Right renal pelvis (tissue), 4 donors: Measurements from ENCODE around the gene DLK1. TPM values are rescaled to one million over a fixed set of nuclear protein-coding genes. Genes with fewer than 3 reads are reported as not detected.

ENCODE experiments used
- DNase-seq, 4 donors: peaks; one replicate each; pipeline ENCODE4 v3.0.0-alpha.2; 2013; ENCODE audit warnings: low read depth in 4 of 4, low spot score in 3 of 4, missing footprints in 1 of 4
- polyA plus RNA-seq, 4 donors: library from polyadenylated mRNA; unstranded; fragments of 120-200 nt; gene quantifications; one replicate each; pipeline ENCODE4 v1.2.1, GENCODE V29; 2013; ENCODE audit not compliant: insufficient read length in 4 of 4

DLK1 gene
- polyA plus RNA-seq = 10 to 100 TPM in 1 of 4 donors, 1 to 10 TPM in 3; 5.1 to 23.7 (median 9.4) TPM

DNA sequence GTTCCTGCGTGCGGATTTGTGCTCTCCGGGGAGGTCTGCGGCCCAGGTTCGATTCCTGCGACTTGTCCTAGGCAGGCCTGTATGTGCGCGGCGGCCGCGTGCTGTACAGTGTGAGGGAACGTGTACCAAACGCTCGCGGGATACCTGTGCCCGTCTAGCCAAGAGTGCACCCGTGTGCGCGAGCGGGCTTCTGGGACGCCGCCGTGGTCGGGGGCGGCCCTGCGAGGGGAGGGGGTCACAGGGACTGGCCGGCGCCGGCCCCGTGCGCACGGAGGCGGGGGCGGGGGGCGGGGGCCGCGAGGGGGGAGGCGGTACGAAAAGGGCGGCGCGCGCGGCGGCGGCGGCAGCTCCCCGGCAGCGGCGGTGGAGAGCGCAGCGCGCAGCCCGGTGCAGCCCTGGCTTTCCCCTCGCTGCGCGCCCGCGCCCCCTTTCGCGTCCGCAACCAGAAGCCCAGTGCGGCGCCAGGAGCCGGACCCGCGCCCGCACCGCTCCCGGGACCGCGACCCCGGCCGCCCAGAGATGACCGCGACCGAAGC lies at the start of gene DLK1:
Gene DLK1 (plus strand): TSS at position 343 of the 536 bp plus-strand sequence. CDS start 177 bp downstream, at position 520.
- no peak for DNase-seq

DNA sequence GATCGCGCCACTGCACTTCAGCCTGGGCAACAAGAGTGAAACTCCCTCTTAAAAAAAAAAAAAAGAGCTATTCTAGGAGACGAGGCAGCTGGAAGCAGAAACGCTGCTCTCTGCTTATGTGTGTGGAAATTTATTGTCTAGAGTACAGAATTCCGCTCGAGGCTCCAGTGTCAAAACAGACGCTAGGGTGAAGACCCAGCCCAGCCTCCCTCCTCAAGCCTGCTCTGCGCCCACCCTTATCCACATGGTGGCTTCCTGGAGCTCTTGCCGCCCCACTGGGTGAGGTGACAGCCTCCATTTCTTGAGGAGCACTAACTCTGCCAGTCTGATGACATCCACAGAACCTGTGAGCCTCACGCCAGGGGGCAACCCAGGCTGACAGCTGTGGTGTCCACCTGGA lies 49.5 kb upstream of the DLK1 start:
- no peak for DNase-seq

GRCh38 chr14:100677554-100678468 lies 48.9 kb upstream of the DLK1 start:
- DNase-seq = peak; percentile 51 to 75 (median 70)

GRCh38 chr14:100678469-100678828 lies 48.2 kb upstream of the DLK1 start:
- no peak for DNase-seq

- DNase-seq = no peak
These were observed 47.5 kb upstream of the DLK1 start for GRCh38 chr14:100679153-100679552.

GRCh38 chr14:100679707-100680438 lies 46.8 kb upstream of the DLK1 start:
- peak; percentile 61 to 80 (median 72) for DNase-seq

DNA sequence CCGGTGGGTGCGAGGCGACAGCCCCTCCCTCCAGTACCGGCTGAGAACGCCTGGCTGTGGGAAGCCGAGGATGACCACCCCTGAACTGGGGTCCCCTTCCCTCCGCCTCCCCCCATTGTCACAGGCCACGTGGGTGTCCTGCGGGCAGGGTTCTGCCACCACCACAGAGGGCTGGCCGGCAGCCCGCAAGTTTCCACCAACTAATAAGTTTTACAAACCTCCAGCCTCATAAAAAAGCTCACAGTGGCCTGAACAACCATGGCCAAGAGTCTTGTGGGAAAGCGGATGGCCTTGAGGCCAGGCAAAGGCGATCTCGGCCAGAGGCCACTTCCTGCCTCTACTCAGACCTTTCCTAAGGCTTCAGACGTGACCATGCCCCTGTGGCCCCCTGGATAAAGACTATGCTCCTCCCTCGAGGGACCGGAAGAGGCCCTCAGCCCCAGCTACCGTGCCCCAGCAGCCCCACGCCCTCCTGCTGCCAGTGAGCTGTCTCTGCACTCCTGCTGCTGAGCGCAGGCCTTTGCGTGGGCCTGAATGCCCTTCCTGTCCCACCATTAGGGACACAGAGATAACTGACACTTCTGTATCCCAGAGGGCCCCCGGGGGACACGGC lies 46.1 kb upstream of the DLK1 start:
- no peak for DNase-seq

DNA sequence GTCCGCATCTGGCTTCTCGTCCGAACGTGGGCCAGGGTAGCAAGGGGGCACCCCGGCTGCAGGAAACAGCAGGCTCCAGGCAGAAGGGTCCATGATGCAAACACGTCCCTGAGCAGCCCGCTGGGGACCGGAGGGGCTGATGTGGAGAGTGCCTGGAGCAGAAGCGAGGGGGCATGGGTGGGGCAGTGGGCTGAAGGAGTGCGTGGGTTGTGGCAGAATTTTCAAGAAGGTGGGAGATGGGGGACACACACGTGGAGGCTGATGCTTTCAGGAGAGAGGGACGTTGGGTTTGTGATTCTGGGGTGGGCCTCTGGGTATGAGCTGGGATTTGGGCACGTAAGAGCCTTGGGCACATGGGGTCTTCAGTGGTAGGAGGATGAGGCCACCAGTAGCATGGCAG lies 45.6 kb upstream of the DLK1 start:
- DNase-seq = no peak

DNA sequence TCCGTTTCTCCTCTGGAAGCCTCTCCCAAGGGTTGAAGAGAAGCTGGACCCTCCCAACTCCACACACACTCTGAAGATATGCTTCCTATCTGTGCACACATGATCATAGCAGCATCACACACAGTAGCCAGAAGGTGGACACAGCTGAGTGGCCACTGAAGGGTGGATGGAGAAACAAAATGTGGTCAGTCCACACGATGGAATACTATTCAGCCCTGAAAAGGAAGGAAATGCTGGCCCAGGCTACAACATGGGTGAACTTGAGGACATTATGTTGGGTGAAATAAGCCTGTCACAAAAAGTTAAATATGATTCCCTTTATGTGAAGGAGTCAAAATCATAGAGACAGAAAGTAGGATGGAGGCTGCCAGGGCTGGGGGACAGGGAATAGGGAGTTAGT lies 43.9 kb upstream of the DLK1 start:
- no peak for DNase-seq

GRCh38 chr14:100683578-100683977 lies 43.1 kb upstream of the DLK1 start:
- no peak for DNase-seq

GRCh38 chr14:100684154-100684553 lies 42.5 kb upstream of the DLK1 start:
- no peak for DNase-seq

DNA sequence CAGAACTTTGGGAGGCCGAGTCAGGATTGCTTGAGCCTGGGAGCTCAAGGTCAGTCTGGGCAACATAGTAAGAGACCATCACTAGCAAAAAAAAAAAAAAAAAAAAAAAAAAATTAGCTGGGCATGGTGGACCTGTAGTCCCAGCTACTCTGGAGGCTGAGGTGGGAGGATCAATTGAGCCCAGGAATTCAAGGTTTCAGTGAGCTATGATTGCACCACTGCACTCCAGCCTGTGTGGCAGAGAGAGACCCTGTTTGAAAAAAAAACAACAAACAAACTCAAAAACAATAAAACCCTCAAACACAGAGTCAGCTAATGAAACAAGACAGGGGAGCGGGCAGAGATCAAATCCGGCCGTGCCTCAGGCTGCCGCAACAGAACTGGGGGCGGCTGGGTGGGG lies 41.7 kb upstream of the DLK1 start:
- no peak for DNase-seq

DNA sequence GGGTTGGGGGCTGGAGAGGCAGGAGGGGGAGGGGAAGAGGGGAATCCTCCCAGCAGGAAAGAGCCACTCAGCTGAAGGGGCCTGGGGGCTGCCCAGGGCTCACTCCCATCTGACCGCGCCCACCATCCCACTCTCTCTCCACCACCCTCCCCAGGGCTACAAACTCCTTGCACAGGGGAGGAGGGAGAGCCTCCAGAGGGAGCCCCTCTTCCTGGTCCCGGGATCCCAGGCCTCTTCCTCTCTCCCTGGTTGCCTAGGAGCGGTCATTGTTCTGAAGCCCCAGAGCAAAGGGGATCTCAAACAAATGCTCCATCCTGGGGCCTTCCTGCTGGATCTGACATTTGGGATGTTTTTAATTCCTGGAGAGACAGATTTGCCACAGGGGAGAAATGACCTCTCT lies 39.8 kb upstream of the DLK1 start:
- no peak for DNase-seq

DNA sequence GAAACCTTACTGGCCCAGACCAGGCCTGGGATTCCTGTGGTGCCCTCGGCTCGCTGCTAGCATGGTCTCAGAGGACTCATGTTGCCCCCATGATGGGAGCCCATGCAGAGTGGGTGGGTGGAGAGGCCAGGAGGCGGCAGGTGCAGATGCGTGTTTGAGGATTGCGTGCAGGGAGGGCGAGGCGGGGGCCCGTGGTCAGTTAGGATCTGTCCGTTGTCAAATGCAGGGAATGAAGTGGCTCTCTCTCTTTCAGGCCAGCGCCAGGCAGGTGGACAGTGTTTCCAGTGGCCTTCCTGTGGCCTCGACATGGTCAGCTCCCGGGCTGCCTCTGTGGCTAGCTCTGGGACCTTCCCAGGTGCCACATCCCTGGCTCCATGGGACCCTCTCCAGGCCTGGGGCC lies 39.3 kb upstream of the DLK1 start:
- no peak for DNase-seq

DNA sequence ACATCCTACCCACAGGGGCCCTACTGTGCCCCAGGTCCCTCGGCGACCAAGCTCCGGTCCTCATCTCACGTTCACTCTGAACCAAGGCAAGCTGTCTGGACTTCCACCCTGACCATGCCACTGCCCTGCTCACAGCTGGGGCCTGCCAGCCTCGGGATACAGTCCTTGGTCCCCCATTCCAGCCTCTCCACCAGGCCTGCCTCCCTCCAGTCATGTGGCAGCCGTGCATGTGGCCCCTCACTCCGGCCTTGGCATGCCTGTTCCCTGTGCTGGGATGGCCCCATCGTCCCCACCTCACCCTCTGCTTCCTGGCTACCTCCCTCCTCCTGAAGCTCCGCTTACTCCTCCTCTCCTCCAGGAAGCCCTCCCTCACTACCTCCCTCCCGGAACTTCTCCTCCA lies 38.6 kb upstream of the DLK1 start:
- DNase-seq = no peak

DNA sequence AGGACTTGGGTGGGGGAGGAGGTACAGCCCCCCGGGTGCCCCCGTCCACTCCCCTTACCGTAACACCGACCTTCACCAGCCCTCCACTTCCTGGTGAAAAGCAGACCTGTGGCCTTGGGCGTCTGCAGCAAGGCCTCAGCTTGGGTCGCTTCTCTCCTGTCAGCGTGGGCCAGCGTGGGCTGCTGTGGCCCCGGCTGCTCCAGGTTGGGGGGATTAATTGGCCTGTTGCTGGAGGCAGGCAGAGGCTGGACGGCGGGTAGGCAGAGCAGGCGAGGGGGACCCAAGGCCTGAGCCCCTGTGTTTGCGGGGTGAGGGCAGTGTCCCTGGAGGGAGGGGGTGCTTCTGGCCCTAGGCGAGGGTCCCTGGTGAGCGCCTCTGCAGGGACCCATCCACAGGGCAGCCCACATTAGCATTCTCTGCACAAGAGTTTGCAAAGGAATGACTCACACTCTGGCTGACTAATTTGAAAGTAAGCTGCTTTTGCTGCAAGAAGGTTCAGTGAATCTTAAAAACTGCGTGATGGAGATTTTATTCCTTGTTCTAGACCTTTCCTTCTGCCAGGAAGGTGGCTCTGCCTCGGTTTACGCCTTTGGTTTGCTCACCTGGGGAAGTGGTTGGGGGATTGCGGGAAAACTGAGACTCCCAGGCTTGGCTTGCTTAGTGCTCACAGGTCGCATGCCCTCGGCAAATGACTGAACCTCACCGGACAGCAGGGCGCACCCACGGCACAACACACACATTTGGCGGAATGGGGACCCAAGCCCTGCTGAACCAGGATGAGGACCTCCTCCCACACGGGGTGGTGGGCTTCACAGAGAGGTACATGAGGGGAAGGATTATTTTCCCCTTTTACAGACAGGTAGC lies 37.9 kb upstream of the DLK1 start:
- DNase-seq = no peak

- DNase-seq = no peak
These were observed 36.0 kb upstream of the DLK1 start for GRCh38 chr14:100690672-100691071.

DNA sequence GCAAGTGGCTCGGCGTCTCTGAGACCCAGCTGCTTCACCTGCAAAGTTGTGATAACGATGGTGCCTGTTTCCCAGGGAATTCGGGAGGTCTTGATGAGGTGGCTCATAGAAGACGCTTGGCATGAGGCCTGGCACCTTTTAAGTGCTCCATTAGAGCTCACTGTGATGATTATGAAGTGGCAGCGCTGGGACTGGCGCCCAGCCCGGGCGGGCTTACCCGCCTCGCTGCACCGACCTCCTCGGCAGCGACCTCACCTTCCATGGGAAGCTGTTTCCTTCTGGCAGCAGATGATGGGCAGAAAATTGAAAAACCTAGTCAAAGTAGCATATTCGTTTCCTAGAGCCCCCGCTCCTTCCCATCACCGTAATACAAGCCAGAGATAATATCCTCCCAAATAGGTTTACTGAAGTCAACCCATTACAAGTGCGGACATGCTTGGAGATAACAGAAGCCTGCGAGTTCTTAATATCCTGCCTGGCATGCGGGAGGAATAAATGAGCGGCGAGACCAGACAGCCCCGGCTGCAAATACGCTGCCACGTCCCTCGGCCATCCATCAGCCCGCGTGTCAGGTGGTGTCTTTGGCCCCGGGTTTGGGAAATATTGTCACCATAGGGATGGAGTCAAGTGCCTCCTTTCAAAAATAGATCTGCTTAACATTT lies 35.2 kb upstream of the DLK1 start:
- no peak for DNase-seq

DNA sequence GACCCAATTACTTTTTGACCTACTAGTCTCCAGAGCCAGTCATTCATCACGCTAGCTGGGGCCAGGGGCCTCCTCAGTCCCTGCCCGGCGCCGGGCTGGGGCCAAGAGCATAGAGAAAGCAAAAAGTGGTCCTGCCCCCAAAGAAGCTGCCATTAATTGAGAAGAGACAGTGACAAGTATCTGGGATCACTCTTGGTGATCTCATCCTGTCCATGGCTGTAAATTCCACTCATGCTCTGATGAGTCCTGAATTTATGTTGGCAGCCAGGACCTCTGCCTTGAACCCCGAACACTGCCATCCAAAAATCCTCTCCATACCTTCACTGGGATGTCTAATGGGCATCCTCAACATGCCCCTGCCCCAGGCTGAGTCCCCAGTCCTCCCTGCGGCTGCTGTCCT lies 34.4 kb upstream of the DLK1 start:
- DNase-seq = no peak
